HepG2 (cell line): ENCODE results near the gene AGAP3.

Experiments
- ARNT ChIP-seq: fragments of 450-650 bp; IDR thresholded peaks from 2 replicates; pipeline ENCODE4 v1.6.1; 2017
- ZBTB2 ChIP-seq: sonication (generic); formaldehyde crosslinking; IDR thresholded peaks from 2 replicates; pipeline ENCODE4 v1.8.0; 2022; ENCODE audit warnings: low read depth, missing genetic modification reagents

GRCh38 chr7:151119055-151119415 lies 32.8 kb downstream of the AGAP3 start:
- TF ChIP-seq ZBTB2 (CRISPR knock-in tag) (no peak), ARNT (no peak)
